C4-2B (cell line): ENCODE data around the gene PAK1.

Experiments used
- H3K27ac ChIP-seq: fragments of 450-650 bp; 2 replicates; pipeline ENCODE4 v1.5.1; 2017
- CTCF ChIP-seq: fragments of 450-650 bp; conservative IDR thresholded peaks from 2 replicates; pipeline ENCODE4 v1.5.1; 2017; ENCODE audit warnings: mild to moderate bottlenecking
- ZFX ChIP-seq: fragments of 450-650 bp; IDR thresholded peaks from 2 replicates; pipeline ENCODE4 v1.6.1; 2017

Gene PAK1

GRCh38 chr11:77449060-77449521 is 24.8 kb downstream of the PAK1 start:
- no peak overlapping the region for H3K27ac ChIP-seq
- TF ChIP-seq ZFX: no peak

- no peak overlapping the region for H3K27ac ChIP-seq
- TF ChIP-seq CTCF (no peak), ZFX (no peak)
Measured at GRCh38 chr11:77448269-77448668, 25.6 kb downstream of the PAK1 start.

GRCh38 chr11:77446911-77447629 is 26.8 kb downstream of the PAK1 start:
- no peak overlapping the region for H3K27ac ChIP-seq
- TF ChIP-seq ZFX (no peak), CTCF (no peak)

- no peak for TF ChIP-seq CTCF
- TF ChIP-seq ZFX: no peak
Measured at GRCh38 chr11:77444261-77444660, 29.6 kb downstream of the PAK1 start.

GRCh38 chr11:77442394-77443053 is 31.4 kb downstream of the PAK1 start:
- no peak overlapping the region for H3K27ac ChIP-seq
- TF ChIP-seq ZFX (no peak), CTCF (no peak)

More at GRCh38 chr11:77444261-77444660, 29.6 kb downstream of the PAK1 start:
- no peak overlapping the region for H3K27ac ChIP-seq

- TF ChIP-seq CTCF: no peak
- TF ChIP-seq ZFX: no peak
- no peak overlapping the region for H3K27ac ChIP-seq
Measured at GRCh38 chr11:77441426-77441825, 32.5 kb downstream of the PAK1 start.

GRCh38 chr11:77440678-77441077 is 33.2 kb downstream of the PAK1 start:
- no peak for TF ChIP-seq CTCF
- TF ChIP-seq ZFX: no peak
- H3K27ac ChIP-seq: no peak overlapping the region
